HT1080 (cell line): Measurements from ENCODE around the gene BIRC6. TPM values are rescaled to one million over a fixed set of nuclear protein-coding genes. Genes with fewer than 3 reads are reported as not detected.
A peak's percentile ranks its signal among the peaks of the same experiment; 100 is the strongest.

ENCODE experiments used
- DNase-seq: peaks from one replicate; pipeline ENCODE4 v3.0.0-alpha.2; 2015; ENCODE audit warnings: low read depth
- total RNA-seq: library from RNA; depleted of rRNA; stranded (reverse); fragments of >200 nt; shearing (Covaris generic); gene quantifications from 2 replicates; pipeline ENCODE4 v1.2.3, GENCODE V29; 2014

Gene BIRC6
- total RNA-seq, 1 experiment from 2014 or later = 54.2 TPM

GRCh38 chr2:32372519-32373182, 15.8 kb downstream of the BIRC6 start:
- DNase-seq = no peak

GRCh38 chr2:32375228-32375892, 18.5 kb downstream of the BIRC6 start:
- DNase-seq = no peak

GRCh38 chr2:32376756-32377155, 19.9 kb downstream of the BIRC6 start:
- DNase-seq = no peak

GRCh38 chr2:32377928-32378327, 21.1 kb downstream of the BIRC6 start:
- DNase-seq = no peak

- DNase-seq = no peak
These were observed 22.5 kb downstream of the BIRC6 start for GRCh38 chr2:32379352-32379751.

- no peak for DNase-seq
These were observed 27.0 kb downstream of the BIRC6 start for GRCh38 chr2:32383858-32384257.

- DNase-seq = no peak
These were observed 27.7 kb downstream of the BIRC6 start for GRCh38 chr2:32384529-32384928.

GRCh38 chr2:32386739-32387138, 29.9 kb downstream of the BIRC6 start:
- DNase-seq = no peak

GRCh38 chr2:32399221-32399620, 42.4 kb downstream of the BIRC6 start:
- no peak for DNase-seq

- no peak for DNase-seq
These were observed 45.3 kb downstream of the BIRC6 start for GRCh38 chr2:32402091-32402490.

GRCh38 chr2:32403782-32404181, 47.0 kb downstream of the BIRC6 start:
- no peak for DNase-seq

- DNase-seq = no peak
These were observed 47.9 kb downstream of the BIRC6 start for GRCh38 chr2:32404691-32405090.

- DNase-seq = no peak
These were observed 59.7 kb downstream of the BIRC6 start for GRCh38 chr2:32416519-32416918.

- DNase-seq = no peak
These were observed 60.8 kb downstream of the BIRC6 start for GRCh38 chr2:32417659-32418058.

- peak; percentile 13 for DNase-seq
These were observed 62.0 kb downstream of the BIRC6 start for GRCh38 chr2:32418778-32419177.

GRCh38 chr2:32422133-32422532, 65.3 kb downstream of the BIRC6 start:
- DNase-seq = no peak

- no peak for DNase-seq
These were observed 66.7 kb downstream of the BIRC6 start for GRCh38 chr2:32423536-32423935.

GRCh38 chr2:32424739-32425138, 67.9 kb downstream of the BIRC6 start:
- no peak for DNase-seq

- DNase-seq = no peak
These were observed 68.9 kb downstream of the BIRC6 start for GRCh38 chr2:32425719-32426141.

- DNase-seq = no peak
These were observed 71.1 kb downstream of the BIRC6 start for GRCh38 chr2:32427672-32428610.

- DNase-seq = no peak
These were observed 74.0 kb downstream of the BIRC6 start for GRCh38 chr2:32430804-32431203.

GRCh38 chr2:32436150-32436549, 79.3 kb downstream of the BIRC6 start:
- peak; percentile 61 for DNase-seq
